Stimulated activated CD4-positive, alpha-beta T cell treated with anti-CD3 and anti-CD28 coated beads, Interleukin-2, amount 100 ng/mL, for 4 hours (primary cell): ENCODE data around the gene ALDH3B1.

Source experiments
- DNase-seq: peaks from one replicate; pipeline ENCODE4 v3.0.0-alpha.2; 2020; ENCODE audit warnings: low read depth

The ALDH3B1 gene

DNA sequence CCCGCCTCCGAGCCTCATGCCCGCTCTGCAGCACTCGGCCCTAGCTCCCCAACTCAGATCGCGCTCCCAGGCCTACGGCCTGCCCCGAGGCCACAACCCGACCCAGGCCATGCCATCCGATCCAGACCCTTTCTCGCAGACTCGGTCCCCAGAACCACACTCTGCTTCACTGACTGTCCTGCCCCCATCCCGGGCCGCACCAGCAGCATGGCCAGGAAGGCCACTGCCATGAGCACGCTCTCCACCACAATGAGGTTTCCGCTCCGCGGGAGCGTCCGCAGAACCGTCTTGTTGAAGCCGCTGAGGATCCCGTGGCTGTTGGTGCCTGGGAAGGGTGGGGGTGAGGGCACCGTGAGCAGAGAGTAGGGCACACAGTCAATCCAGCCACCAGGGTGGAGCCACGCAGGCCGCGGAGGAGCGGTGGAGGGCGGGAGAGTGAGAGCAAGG is 12.6 kb upstream of the ALDH3B1 start:
- no peak for DNase-seq

- DNase-seq: no peak
Observed at GRCh38 chr11:67998150-67999045, 11.7 kb upstream of the ALDH3B1 start.

- DNase-seq: no peak
Observed at GRCh38 chr11:67999201-67999629, 10.9 kb upstream of the ALDH3B1 start.

GRCh38 chr11:67999704-68000103 is 10.4 kb upstream of the ALDH3B1 start:
- DNase-seq: no peak

DNA sequence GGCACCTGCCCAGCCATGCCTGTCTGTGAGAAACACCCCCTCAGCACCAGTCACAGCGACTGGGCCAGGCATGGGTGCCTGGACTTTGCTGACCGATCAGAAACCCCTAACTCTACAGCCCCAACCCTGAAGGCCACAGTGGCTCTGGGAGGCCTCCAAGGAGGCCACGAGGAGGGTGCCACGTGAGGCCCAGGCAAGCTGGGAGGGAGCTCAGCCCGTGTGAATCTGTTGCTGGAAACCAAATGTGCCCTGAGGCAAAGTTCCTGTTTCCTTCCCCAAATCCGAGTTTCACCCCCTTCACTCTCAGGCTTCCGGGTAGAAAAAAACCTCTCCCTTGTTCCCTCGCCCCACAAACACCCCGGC is 7.6 kb upstream of the ALDH3B1 start:
- no peak for DNase-seq

DNA sequence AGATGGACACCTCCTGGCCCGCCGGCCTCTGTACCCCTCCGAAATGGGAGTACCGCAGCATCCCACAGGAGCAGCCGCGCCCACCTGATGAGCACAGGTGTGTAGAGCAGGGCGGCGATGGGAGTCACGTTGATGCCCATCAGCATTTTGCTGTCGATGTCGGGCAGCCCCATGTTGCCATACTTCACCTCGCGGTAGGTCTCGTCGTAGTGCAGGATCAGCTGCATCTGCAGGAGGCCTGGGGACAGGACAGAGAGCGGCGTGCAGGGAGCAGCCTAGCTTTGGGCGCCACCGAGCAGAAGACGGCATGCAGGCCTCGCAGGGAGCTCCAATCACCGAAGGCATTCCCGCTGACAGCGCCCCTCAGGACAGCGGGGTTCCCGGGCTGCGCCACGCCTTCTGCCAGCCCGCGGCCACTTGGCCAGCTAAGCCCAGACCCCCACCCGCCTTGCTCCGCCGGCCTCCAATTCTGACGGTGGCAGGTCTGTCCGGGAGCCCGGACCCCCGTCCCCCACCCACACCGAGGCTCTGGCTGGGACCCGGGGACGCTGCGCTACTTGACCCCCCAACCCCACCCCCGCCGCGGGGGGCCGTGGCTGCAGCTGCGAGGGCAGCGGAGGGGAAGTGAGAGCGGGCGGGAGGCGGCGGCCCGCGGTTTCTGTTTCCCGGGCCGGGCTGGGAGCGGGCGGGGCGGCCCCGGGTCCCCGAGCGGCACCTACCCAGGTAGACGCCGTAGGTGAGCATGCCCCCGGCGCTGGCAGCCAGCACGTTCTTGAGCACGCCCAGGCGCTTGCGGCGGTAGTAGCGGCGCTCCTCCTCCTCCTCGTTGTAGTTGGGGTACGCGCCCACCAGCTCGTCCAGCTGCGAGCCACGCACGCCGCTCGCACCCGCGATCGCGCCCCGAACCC is 6.9 kb upstream of the ALDH3B1 start:
- DNase-seq: peak; percentile 43

DNA sequence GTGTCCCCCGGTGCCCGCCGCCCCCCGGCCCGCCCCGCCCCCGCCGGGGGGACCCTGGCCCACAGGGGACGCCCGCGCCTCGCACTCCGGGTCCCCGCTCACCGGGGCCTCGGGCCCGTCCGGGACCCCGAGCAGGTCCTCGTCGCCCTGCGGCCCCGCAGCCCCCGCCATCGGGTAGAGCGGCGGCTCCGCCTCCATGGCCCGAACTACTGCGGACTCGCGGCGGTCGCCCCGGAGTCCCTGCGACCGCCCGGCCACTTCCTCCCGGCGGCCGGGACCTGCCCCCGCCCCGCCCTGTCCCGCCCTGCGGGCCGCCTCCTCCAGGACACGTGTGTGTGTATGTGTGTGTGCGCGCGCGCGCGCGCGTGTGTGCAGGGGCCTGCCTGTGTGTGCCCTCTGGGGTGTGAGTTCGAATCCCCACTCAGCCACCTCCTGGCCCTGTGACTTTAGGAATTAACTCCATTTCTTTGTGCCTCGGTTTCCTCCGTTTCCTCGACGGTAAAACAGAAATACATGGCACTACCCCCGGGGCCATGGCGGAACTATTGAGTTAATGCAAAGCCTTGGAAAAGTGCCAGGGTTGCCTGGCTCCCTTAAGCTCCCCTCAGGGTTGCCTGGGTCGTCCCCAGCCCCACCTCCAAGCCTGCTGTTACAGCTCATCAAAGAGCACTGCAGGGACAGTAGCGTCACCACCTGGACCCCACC is 6.1 kb upstream of the ALDH3B1 start, which contains the start of gene UNC93B1:
TSS of gene UNC93B1 (minus strand) at position 252 of the 705 bp plus-strand sequence. CDS start at position 198, 54 bp downstream.
- DNase-seq: peak; percentile 72

DNA sequence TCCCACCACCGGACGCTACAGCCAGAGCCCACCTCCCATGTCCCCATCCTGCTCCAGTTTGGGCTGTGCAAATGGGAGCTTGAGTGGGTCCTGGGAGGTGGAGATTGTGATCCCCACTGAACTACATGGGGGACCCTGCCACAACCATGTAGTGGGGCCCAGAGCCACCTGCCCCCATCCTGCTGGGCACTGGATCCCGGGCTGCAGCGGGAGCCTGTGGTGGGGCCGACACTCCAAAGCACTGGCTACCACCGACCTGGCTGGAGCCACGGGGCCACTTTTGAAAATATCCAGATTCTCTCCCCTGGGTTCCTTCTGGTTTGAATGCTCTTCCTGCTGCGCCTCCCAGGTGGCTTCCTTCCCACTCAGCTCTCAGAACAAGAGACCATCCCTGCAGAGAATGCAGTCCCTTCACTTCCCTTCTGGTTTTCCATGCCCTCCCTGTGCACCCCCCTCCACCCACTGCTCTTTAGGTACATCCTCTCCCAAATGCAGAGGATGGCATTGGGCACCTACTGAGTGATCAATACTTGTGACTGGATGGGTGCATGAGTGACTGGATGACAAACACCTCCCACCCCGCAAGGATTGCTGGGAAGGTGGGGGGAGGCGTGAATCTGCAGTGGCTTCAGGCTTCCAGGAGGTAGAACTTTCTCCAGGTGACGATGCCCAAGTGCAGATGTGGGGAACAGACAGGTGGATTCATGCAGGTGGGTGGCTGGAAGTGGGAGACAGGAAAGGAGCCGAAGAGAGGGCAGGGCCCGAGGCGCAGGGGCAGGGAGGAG is 5.4 kb upstream of the ALDH3B1 start:
- no peak for DNase-seq

DNA sequence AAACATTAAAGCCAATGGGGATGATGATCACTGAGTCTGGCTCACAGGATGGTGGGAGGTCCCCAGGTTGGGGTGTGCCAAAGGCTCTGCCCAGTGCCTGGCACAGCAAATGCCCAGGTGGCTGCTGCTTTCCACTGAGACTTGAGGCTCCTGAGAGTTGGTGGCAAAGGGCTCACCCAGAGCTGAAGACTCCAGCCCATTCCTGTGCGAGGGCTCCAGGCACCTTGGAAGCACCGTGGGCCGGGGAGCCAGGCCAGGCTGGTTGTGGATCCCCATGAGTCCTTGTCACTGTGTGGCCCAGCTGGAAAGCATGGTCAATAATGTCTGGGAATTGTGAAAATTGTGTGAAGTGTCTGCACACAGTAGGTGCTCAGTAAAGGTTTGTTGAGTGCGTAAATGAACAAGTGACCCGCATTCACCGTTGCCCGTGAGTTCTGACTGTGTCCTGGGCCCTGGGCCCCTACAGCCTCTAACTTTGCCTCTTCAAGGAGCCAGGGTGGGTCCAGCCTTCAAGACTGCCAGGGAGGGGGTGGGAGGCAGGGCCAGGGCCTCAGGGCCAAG is 3.4 kb upstream of the ALDH3B1 start:
- DNase-seq: no peak

DNA sequence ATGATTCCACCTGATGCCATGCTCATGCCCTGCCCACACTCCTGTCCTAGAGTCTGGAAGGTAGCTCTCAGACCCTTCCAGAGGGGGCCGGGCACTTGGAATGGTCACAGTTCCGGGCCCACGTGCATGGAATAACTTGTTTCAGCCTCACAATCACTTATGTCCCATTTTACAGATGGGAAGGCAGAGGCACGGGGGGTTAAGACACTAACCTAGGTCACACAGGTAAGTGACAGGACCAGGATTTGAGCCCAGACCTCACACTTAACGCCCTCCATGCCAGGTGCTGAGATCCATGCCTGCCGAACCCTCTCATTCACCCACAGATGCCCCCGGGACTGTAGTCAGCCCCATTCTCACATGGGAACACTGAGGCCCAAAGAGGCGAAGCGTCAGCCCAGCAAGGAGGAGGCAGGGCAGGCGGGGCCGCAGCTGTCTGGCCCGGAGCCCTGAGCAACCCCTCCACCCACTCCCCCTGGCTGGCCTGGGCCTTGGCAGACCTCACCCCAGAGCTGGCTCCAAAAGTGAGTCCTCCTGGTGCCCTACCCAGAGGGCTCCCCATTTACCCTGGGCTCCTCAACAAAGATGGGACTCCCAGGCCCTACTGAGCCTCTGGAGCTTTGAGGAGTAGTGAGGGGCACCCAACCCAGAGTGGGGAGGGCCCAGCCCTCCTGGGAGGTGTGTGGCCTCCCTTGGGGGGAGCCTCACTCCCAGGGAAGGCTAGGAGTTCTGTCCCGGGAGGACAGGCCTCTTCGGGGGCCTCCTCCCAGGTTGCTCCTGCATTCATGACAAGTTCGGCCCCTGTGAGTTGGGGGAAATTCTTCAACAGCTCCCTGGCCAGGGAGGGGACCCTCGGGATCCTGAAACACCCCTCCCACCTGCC is 2.4 kb upstream of the ALDH3B1 start:
- no peak for DNase-seq

DNA sequence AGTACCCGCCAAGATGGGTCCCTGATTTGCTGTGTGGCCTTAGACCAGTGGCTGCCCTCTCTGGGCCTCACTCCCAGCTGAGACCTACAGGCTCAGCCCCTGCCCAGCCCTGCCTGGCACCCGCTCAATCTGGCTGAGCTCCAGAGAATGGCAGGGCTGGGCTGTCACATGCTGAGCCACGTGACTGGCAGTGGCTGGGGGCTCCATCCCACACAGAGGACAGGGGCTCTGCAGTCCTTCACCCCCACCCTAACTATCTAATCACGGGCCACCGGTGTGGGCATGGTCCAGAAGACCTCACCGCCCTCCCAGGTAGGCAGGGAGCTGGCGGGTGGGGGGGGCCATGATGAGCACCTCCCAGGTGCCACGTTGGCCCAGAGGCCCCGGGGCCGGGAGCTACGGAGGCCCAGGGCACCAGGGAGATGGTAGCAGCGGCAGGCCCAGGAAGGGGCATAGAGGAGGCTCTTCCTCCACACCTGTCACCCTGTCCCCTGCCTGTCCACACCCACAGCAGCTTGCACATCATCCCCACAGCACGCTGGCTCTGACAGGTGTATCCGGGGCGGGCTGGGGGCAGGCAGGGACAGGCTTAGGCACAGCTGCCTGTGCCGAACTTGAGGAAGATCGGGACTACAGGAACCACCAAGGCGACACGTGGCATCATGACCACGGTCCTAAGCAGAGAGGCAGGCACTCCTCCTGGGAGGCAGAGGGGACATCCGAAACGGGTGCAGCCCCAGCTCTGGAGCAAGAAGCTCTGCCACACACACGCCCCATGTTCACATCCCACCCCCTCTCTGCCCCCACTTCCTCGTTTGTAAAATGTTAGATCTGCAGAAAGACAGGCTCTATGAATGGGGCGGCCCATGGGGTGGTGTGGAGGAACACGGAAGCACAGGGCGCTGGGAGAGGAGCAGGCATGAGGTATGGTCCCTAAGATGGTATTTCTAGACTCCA is 1.5 kb upstream of the ALDH3B1 start:
- DNase-seq: no peak

DNA sequence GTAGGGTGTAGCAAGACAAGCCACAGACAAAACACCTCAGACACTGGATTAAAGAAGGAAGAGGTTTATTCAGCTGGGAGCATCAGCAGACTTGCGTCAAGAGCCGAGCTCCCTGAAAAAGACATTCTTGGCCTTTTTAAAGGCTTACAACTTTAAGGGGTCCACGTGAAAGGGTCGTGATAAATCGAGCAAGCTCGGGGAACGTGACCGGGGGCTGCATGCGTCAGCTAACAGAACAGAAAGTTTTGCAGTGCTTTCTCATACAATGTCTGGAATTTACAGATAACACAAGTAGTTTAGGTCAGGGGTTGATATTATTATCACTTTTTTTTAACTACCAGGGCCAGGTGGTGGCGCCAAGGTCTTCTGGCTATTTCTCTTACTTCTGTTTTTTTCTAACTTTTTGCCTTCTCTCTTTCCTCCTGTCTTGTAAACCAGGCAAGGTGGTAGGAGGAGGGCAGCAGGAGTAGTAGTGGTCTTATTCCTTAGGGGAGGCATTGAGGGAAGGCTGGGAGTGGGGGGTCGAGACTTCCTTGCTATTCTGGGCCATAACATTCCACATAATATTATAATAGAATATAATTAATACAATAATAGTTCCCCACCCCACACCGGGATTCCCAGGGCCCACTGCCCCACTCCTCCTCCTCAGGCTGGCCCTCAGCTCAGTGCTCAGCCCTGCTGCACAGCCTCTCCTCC is 587 bp upstream of the ALDH3B1 start:
- DNase-seq: no peak

DNA sequence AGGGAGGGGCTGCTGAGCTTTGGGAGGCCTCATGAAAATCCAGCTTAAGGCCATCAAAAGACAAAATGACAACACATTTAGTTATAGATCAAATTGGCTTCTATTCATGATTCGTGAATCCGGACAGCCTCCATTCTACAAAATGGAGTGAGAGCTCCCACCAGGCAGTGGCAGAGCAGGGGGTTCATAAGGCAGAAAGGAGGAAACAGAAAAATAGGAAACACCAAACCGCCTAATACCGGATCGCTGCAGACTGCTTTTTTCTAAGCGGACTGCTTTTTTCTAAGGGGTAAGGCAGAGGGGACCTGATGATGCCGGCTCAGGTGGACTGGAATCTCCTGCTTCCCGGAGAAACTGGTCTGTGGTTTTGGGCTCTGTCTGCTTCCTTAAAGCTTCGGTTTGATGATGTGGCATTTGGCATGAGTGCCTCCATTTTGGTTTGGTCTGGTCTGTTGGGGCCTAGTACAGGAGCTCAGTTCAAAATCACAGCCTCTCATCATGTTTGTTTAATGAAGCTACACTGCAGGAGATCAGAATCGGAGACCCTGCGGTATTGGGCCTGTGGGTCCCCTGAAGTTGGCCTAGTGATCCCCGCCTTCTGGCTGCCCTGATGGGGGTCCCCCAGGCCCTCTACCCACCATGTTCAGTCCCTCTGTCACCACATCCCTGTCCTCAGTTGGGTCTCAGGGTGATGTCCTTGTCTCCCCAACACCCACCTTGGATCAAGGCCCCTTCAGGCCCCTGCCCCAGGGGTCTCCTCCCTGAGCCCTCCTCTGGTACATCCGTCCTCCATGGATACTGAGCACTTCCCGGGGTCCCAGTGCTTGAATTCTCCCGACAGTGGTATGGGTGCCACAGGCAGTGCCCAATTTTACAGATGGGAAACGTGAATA is 1.2 kb downstream of the ALDH3B1 start:
- DNase-seq: no peak

DNA sequence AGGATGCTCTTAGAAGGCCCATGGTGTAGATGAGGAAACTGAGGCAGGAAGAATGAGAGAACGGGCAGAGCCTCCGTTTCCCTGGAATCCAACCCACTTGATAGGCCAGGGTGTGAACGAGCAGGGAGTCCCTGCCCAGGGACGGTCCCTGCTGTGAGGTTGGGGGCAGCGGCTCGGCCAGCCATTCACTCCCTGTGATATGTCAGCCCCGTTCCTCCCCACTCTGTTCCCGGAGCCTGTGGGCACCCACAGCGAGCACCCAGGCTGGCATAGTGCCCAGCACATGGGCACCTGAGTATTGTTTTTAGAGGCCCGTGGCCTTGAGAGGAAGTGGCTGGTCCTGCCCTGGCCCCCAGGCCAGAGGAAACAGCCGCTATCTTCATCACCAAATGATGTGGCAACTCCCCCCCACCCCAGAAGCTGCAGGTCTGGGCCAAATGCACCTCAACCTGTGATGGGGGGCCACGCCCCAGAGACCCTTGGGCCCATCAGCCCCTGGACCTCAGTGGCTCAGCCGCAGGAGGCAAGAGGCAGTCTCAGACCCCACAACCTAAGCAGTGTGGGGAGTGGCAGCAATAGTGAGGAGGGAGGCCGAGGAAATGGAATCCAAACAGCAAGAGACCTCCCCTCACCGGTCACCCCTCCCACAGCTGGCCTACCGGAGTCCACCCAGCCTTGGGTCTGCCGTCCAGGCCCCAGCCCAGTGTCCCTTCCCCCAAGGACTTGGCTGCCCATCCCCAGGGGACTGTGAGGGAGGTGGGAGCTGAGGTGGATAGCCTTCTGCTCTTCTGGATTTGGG is 2.1 kb downstream of the ALDH3B1 start:
- no peak for DNase-seq

GRCh38 chr11:68012843-68013610 is 2.9 kb downstream of the ALDH3B1 start:
- no peak for DNase-seq
